ENCODE results near the gene POU2F1.
"Not testable (repeated sequence)": the region's sequence is repeated elsewhere in the genome, so short reads cannot be mapped to it uniquely, and the experiment has no call there.

Gene POU2F1

GRCh38 chr1:167238713-167239112 is 18.0 kb downstream of the POU2F1 start:
- no peak overlapping the region for H3K27ac Mint-ChIP-seq

GRCh38 chr1:167239257-167239656 is 18.6 kb downstream of the POU2F1 start:
- Mint-ChIP-seq H3K27ac (no peak overlapping the region), H3K9me3 (peaks cover 3% of the 10 kb centered on the region), H3K4me1 (peaks cover 3% of the 10 kb centered on the region), H3K36me3 (ENCODE audit: low read depth) (peaks cover 4% of the 10 kb centered on the region), H3K4me3 (no peak overlapping the region), H3K27me3 (ENCODE audit: low read depth) (no peaks in the 10 kb centered on the region)
- no peak for TF ChIP-seq CTCF (IDR thresholded peaks at IDR 0.05; ENCODE audit: unreplicated experiment in 3 of 3)

More at GRCh38 chr1:167238713-167239112, 18.0 kb downstream of the POU2F1 start:
- H3K36me3 Mint-ChIP-seq (ENCODE audit: low read depth): peaks cover under 1% of the 10 kb centered on the region
- H3K9me3 Mint-ChIP-seq: no peaks in the 10 kb centered on the region
- peaks cover 3% of the 10 kb centered on the region for H3K4me1 Mint-ChIP-seq
- no peak overlapping the region for H3K4me3 Mint-ChIP-seq
- H3K27me3 Mint-ChIP-seq (ENCODE audit: low read depth): no peaks in the 10 kb centered on the region
- TF ChIP-seq CTCF (IDR thresholded peaks at IDR 0.05; ENCODE audit: unreplicated experiment in 3 of 3): no peak

DNA sequence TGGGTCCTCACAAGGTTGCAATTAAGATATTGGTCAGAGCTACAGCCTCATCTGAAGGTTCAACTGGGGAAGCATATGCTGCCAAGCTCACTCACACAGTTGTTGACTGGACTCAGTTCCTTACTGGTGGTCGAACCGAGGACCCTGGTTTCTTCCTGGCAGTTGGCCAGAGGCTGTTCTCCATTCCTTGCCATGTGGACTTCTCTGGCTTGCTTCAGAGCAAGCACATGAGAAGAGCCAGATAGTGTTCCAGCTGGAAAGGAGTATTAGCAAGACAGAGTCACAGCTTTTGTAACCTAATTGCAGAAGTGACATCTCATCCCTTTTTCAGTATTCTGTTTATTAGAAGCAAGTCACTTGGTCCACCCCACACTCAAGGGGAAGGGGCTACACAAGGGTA is 23.6 kb downstream of the POU2F1 start:
- H3K4me3 Mint-ChIP-seq: no peak overlapping the region
- no peak overlapping the region for H3K27ac Mint-ChIP-seq
- peaks cover 5% of the 10 kb centered on the region for H3K4me1 Mint-ChIP-seq
- no peaks in the 10 kb centered on the region for H3K27me3 Mint-ChIP-seq (ENCODE audit: low read depth)
- H3K9me3 Mint-ChIP-seq: peaks cover 3% of the 10 kb centered on the region
- TF ChIP-seq CTCF (IDR thresholded peaks at IDR 0.05; ENCODE audit: unreplicated experiment in 3 of 3): no peak
- peaks cover 9% of the 10 kb centered on the region for H3K36me3 Mint-ChIP-seq (ENCODE audit: low read depth)

GRCh38 chr1:167245168-167245567 is 24.5 kb downstream of the POU2F1 start:
- not testable (repeated sequence) for H3K4me3 Mint-ChIP-seq; H3K4me1 Mint-ChIP-seq; H3K27me3 Mint-ChIP-seq (ENCODE audit: low read depth); H3K27ac Mint-ChIP-seq; H3K9me3 Mint-ChIP-seq; H3K36me3 Mint-ChIP-seq (ENCODE audit: low read depth)

- peaks cover 9% of the 10 kb centered on the region for H3K36me3 Mint-ChIP-seq (ENCODE audit: low read depth)
- H3K4me3 Mint-ChIP-seq: no peak overlapping the region
- H3K4me1 Mint-ChIP-seq: peaks cover 5% of the 10 kb centered on the region
- H3K27me3 Mint-ChIP-seq (ENCODE audit: low read depth): no peaks in the 10 kb centered on the region
- TF ChIP-seq CTCF (IDR thresholded peaks at IDR 0.05; ENCODE audit: unreplicated experiment in 3 of 3): no peak
- H3K9me3 Mint-ChIP-seq: peaks cover 3% of the 10 kb centered on the region
- no peak overlapping the region for H3K27ac Mint-ChIP-seq
Measured at GRCh38 chr1:167246971-167247370, 26.3 kb downstream of the POU2F1 start.

DNA sequence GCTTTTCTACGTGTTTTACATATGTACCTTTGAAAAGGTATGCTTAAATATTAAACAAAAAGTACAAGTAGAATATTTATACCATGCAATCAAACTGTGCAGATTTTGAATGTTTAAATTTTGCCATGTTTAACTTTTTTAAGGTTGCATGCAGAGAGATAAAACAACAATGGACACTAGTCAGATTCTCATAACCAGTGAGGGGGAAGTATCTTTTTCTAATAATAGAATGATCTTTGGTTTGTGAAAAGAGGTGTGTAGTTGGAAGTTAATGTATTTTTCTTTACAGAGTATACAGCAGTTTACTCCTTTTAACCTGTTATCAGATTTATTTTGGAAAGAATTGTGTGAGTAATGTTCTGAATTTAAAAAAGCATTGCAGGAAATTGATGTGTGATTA is 27.1 kb downstream of the POU2F1 start:
- TF ChIP-seq CTCF (IDR thresholded peaks at IDR 0.05; ENCODE audit: unreplicated experiment in 3 of 3): no peak
- H3K9me3 Mint-ChIP-seq: peaks cover 3% of the 10 kb centered on the region
- no peaks in the 10 kb centered on the region for H3K27me3 Mint-ChIP-seq (ENCODE audit: low read depth)
- no peak overlapping the region for H3K4me3 Mint-ChIP-seq
- peaks cover 9% of the 10 kb centered on the region for H3K36me3 Mint-ChIP-seq (ENCODE audit: low read depth)
- peaks cover 5% of the 10 kb centered on the region for H3K4me1 Mint-ChIP-seq
- H3K27ac Mint-ChIP-seq: no peak overlapping the region
